Epithelial cell of prostate (primary cell): ENCODE results near the gene MB21D2.
"Not testable (repeated sequence)": the region's sequence is repeated elsewhere in the genome, so short reads cannot be mapped to it uniquely, and the experiment has no call there.

Source experiments
- DNase-seq: peaks from one replicate; pipeline ENCODE4 v3.0.0-alpha.2; 2011; ENCODE audit warnings: low read depth, low spot score
- H3K27ac ChIP-seq: fragments of 450-650 bp; 2 replicates; pipeline ENCODE4 v1.5.1; 2017; ENCODE audit warnings: mild to moderate bottlenecking

Gene MB21D2

GRCh38 chr3:192863091-192863420, 54.6 kb downstream of the MB21D2 start:
- no peak overlapping the region for H3K27ac ChIP-seq
- no peak for DNase-seq

- no peak overlapping the region for H3K27ac ChIP-seq
- DNase-seq, result no peak
Observed at GRCh38 chr3:192862408-192863090, 55.1 kb downstream of the MB21D2 start.

DNA sequence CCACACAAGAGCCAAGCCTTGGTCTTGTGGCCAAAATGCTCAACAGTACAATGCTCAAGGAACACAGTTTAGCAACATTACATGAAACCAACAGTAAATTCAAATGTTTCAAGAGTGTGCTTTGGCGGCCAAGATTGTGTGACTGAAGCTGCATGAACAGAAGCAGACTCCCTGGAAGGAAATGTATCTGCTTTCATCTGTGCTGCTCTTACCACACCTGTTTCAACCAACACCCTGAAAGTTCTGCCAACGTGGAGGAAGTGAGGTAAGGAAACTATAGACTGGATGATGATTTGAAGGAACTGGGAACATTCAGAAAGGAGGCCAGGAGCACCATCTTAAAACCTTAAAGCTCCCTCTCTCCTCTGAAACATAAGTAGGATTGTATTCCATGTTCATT, 55.7 kb downstream of the MB21D2 start:
- no peak for DNase-seq
- H3K27ac ChIP-seq, result no peak overlapping the region

DNA sequence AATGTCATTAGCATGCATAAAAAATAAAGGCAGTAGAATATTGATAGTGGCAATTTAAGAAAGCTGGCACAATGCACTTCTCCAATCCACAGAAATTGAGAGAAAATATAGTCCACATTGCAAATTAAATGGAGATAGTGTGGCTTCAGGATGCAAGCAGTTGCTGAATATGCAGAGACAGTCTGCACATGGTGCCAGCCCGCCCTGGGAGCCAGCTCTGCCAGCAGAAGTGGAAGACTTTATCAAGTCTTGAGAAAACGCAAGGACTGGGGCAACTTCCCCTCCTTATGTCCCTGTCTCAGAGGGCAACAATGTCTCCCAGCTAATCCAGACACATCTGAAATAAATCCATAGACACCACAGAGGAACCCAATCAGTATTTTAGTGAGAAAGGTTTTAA, 57.2 kb downstream of the MB21D2 start:
- H3K27ac ChIP-seq, result no peak overlapping the region
- DNase-seq, result no peak

GRCh38 chr3:192858849-192859585, 58.6 kb downstream of the MB21D2 start:
- DNase-seq, result no peak
- no peak overlapping the region for H3K27ac ChIP-seq

DNA sequence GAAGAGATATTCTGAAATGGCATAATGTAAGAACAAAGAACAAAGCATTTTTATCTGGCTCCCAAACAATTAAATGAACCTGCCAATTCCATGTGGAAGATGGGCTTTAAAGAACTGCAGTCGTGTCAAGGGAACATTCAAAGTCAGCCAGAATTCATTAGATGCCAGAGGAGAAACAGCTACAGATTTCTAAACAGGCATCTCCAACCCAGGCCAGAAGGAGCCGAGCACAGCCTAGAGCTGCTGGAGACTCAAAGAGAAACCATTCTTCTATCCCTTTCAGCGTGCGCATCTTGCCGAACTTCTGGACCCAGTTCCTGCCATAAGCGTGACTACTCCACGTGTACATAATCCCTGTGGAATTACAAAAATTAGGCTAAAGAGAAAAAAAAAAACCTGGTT, 60.4 kb downstream of the MB21D2 start:
- no peak overlapping the region for H3K27ac ChIP-seq

GRCh38 chr3:192855434-192855833, 62.2 kb downstream of the MB21D2 start:
- no peak overlapping the region for H3K27ac ChIP-seq
- no peak for DNase-seq

More for the DNA sequence above, 60.4 kb downstream of the MB21D2 start:
- no peak for DNase-seq

GRCh38 chr3:192851821-192852372, 65.8 kb downstream of the MB21D2 start:
- no peak overlapping the region for H3K27ac ChIP-seq
- DNase-seq, result peak; percentile 40

- DNase-seq, result peak; percentile 81
- peak overlapping the region; percentile 63 for H3K27ac ChIP-seq
Observed at GRCh38 chr3:192850451-192850981, 67.1 kb downstream of the MB21D2 start.

DNA sequence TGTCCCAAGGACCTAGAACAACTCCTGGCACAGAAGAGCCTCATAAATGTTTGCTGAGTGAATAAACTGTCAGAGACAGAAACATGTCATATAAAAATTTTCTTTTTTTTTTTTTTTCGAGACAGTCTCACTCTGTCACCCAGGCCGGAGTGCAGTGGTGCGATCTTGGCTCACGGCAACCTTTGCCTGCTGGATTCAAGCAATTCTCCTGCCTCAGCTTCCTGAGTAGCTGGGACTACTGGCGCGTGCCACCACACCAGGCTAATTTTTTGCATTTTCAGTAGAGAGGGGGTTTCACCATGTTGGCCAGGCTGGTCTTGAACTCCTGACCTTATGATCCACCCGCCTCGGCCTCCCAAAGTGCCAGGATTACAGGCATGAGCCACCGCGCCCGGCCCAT, 67.8 kb downstream of the MB21D2 start:
- DNase-seq, result not testable (repeated sequence)
- peak overlapping the region; percentile 63 for H3K27ac ChIP-seq

DNA sequence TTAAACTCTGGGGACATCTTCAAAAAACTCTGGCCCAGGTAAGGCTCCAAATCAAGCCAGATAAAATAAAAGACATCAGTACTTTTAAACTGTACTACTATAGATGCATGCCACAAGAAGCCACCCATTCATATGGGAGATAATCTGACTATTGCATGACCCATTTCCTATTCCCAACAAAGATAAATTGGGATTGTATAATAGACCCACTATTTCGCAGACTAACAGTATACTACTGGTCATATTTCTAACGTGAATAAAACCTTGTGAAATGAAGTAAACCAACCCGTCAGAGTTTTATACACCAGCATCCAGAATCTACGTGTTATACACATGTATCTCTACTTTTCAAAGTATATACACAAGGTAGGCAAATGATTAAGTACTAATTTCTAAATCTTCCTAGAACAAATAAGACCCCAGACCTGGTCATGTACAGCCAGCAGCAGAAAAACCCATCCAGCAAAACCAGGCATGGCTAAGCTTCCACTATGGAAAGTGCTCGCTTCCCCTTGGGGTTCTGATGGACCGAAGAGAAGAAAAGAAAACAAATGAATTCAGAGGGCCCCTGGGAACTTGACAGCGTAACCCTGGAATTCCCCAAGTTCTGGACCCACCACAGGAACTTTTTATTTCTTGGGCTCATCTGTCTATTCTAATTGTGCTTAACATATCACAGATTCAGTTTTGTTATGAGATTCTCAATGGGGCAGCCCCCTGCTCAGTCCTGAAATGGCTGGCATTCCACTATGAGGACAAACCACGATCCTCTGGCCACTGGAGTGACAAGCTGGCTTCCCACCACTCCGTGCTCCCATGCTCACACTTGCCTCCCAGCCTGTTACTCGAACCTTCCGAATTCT, 69.1 kb downstream of the MB21D2 start:
- H3K27ac ChIP-seq, result no peak overlapping the region
- no peak for DNase-seq

DNA sequence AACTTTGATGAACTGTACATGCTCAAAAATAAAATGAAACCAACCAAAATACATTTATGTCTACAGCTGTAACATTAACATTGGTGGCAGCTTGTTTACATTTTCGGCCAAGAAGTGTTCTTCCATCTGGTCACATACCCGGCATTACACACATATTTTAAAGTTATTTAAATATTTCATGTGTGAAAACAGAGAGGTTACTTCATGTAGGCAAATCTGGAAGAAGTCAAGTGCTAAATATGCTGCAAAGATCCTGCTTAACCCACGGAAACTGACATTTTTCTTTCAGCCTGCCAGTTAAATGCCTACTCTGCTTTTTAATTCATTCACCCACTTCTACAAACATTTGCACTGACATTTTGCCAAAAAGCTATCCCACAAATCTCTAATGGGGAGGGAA, 69.7 kb downstream of the MB21D2 start:
- no peak for DNase-seq
- no peak overlapping the region for H3K27ac ChIP-seq

- DNase-seq, result no peak
- H3K27ac ChIP-seq, result no peak overlapping the region
Observed at GRCh38 chr3:192845526-192845855, 72.2 kb downstream of the MB21D2 start.

DNA sequence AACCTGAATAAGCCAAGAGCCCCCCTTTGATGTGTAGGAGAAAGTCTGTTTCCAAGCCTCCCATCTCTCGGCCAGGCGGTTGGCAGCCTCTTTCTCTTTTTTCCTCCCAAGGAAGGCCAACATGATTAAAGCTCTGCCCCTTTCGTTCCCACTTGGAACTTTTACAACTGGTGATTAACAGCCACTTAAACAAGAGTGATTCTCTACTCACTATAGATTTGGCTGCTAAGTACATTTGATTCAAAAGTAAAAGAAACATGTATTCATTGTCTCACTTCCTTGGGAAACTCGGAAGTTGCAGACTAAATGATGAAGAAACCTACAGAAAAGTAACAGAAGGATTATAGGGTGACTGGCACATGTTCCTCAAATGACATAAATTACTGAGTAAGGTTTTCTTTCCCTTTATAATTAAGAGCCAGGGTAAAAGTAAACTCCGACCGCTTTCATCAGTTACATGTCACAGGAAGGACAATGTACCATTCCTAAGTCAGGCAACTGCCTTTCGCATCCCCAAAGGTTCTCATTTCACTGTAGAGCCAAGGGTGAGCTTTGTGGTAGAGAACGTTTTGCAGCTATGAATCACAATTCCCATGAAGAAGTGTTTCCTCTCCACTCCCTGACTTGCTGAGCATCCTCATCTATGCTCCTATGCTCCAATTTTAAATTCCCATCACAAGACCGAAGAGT, 72.7 kb downstream of the MB21D2 start:
- no peak for DNase-seq
- H3K27ac ChIP-seq, result no peak overlapping the region

GRCh38 chr3:192844486-192844765, 73.2 kb downstream of the MB21D2 start:
- no peak for DNase-seq
- no peak overlapping the region for H3K27ac ChIP-seq

- no peak for DNase-seq
- no peak overlapping the region for H3K27ac ChIP-seq
Observed at GRCh38 chr3:192843723-192844485, 73.8 kb downstream of the MB21D2 start.

DNA sequence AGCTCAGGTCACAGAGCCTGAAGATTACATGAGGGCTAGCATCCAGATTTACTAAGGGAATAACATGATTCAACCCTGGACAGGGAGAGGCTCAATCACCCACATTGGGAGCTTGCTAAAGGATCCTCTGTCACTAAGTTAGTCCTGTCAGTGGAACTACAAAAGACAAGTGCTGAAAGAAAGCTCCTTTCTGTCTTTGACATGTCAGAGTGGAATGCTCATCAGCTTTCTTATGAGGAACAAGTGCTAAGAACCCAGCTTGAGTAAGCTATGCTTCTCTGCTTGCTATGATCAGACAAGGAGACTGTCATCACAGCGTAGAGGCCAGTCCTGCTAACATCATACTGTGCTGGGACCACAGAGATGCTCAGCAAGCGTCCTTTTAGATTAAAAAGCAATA, 74.5 kb downstream of the MB21D2 start:
- no peak for DNase-seq
- H3K27ac ChIP-seq, result no peak overlapping the region

DNA sequence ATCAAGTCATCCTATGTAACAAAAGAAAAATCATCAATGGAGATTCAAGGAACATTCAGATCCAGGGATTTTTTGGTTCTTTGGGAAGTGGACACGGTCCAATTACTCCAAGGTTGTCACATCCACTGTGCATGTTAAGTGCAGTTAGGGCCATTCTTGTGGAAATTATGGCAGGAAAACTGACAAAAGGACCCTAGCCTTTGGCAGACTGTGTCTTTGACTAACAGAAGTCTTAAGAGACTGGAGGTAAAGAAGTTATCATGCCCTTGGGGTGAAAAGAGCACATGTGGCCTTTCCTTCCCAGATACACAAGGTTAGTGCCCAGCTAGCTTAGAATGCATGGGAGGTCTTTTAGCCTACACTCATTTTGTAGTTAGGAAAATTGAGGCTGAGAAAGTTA, 74.9 kb downstream of the MB21D2 start:
- DNase-seq, result no peak
- no peak overlapping the region for H3K27ac ChIP-seq

DNA sequence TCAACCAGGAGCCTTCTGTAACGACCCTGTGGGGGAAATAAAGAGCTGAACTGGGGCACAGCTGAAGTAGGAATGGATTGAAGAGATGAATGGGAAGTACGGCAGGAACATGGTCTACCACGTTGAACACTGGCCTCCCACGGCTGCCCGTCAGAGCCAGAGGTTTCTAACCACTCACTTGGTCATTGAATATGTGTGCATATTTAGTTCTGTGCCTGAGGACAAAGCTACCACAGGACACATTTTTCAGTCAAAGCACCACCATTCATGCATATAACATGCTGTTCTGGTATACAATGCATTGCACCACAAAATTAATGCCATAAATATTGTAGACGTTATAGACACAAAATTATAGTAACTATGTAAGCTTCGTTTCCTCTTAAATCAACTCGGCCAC, 75.5 kb downstream of the MB21D2 start:
- no peak overlapping the region for H3K27ac ChIP-seq
- DNase-seq, result no peak

GRCh38 chr3:192841428-192841827, 76.2 kb downstream of the MB21D2 start:
- H3K27ac ChIP-seq, result no peak overlapping the region
- DNase-seq, result no peak
